ENCODE results near the gene PSMB7.

GRCh38 chr9:124381170-124381945, 33.9 kb downstream of the PSMB7 start:
- TF ChIP-seq CTCF (IDR thresholded peaks at IDR 0.05) (no peak), ZFX (IDR thresholded peaks at IDR 0.05; ENCODE audit: borderline replicate concordance) (no peak)
